GM12801 (cell line): ENCODE measurements around the gene ITIH2.

ENCODE experiments used
- TF ChIP-seq, protein P1 (sequence below): IDR thresholded peaks from one replicate; pipeline ENCODE4 v1.5.1; 2011; ENCODE audit warnings: control low read depth; ENCODE audit not compliant: insufficient read length; ENCODE audit errors: extremely low read depth

The ITIH2 gene

GRCh38 chr10:7768417-7768816, 65.3 kb downstream of the ITIH2 start:
- TF ChIP-seq, protein P1, sequence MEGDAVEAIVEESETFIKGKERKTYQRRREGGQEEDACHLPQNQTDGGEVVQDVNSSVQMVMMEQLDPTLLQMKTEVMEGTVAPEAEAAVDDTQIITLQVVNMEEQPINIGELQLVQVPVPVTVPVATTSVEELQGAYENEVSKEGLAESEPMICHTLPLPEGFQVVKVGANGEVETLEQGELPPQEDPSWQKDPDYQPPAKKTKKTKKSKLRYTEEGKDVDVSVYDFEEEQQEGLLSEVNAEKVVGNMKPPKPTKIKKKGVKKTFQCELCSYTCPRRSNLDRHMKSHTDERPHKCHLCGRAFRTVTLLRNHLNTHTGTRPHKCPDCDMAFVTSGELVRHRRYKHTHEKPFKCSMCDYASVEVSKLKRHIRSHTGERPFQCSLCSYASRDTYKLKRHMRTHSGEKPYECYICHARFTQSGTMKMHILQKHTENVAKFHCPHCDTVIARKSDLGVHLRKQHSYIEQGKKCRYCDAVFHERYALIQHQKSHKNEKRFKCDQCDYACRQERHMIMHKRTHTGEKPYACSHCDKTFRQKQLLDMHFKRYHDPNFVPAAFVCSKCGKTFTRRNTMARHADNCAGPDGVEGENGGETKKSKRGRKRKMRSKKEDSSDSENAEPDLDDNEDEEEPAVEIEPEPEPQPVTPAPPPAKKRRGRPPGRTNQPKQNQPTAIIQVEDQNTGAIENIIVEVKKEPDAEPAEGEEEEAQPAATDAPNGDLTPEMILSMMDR, result no peak

- TF ChIP-seq, protein P1, result no peak
These were observed 71.0 kb downstream of the ITIH2 start for GRCh38 chr10:7773845-7774801.

DNA sequence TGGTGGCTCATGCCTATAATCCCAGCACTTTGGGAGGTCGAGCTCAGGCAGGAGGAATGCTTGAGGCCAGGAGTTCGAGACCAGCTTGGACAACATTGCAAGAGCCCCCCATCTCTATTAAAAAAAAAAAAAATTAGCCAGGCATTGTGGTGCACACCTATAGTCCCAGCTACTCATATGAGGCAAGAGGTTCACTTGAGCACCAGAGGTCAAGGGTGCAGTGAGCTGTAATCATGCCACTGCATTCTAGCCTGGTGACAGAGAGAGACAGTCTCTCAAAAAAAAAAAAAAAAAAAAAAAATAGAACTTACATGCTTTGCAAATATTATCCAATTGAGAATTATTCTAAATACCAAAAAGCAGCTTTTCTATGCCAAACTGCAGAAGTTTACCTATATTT, 73.7 kb downstream of the ITIH2 start:
- TF ChIP-seq, protein P1, result no peak

GRCh38 chr10:7786430-7786829, 83.3 kb downstream of the ITIH2 start:
- TF ChIP-seq, protein P1, result no peak

DNA sequence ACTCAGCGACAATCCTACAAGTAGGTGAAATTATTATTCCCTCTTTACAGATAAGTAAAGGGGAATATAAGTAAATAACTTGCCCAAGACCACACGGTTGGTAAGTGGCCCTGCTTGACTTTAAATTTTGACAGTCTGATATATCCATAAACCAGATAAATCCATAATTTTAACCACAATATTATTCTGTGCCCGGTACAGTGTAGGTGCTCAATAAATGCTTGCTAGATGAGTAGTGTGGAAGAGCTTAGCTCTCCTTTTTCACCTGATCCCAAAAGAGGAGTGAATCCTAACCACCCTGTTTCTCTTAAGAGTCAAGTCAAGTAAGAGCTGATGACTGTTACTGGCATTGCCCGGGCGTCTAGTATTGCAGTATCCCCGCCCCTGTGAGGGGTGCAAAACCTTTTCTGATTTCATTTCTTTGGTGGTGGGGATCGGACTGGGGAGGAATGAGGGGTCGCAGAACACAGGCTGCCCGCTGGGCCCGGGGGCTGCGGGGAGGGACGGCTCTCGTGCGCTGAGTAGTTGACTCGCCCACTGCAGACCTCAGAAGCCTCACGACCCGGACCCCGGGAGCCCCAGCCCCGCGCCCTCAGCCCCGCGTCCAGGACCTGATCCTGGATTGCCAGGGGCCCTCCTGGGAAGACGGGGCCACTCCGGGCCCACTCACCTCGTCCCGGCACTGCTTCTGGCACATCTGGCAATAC, 84.2 kb downstream of the ITIH2 start:
- TF ChIP-seq, protein P1, result no peak

DNA sequence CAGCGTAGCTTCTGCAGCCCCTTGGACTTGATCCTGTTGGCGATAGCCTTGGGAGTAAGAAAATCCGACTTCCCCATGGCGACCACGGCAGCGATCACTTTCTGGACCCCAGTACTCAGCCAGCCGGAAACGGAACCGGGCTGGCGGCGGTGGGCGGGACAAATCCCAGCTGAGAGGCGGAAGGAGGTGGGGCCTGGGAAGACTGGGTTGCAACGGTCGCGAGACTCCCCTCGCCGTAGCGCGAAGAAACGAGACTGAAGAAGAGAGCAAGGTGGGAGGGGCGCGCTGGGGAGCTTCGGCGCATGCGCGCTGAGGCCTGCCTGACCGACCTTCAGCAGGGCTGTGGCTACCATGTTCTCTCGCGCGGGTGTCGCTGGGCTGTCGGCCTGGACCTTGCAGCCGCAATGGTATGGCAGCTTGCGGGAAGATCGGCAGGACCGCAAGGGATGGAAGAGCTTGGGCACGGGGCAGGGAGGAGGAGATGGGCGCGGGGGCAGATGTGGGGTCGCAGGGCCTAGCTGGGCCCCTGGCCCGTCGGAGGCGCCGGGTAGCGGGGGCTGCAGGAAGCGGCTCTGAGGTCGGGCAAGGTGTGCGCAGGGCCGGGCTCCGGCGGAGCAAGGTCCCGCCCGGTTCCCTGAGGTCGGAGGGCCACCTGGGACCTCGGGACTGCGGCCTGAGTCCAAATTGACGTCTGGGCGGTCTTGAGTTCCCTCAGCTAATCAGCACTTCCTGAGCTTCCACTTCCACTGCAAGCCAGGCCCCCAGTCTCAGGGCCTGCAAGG, 84.9 kb downstream of the ITIH2 start, which contains the start of the genes ATP5F1C and KIN:
ATP5F1C (plus strand) TSS at position 321 of the 782 bp plus-strand sequence; CDS start at position 352, 31 bp downstream.
KIN (minus strand) TSS at position 137 of the 782 bp plus-strand sequence; CDS start at position 77, 60 bp downstream.
- TF ChIP-seq, protein P1, result no peak
